IMR-90 (cell line): ENCODE data around the gene CST7. TPM values are rescaled to one million over a fixed set of nuclear protein-coding genes. Genes with fewer than 3 reads are reported as not detected.

Experiments
- ATAC-seq: fragments of 200-7000 bp; cut with Tn5 transposase; 2 replicates; pipeline ENCODE4 v1.9.1; 2020; ENCODE audit warnings: low read depth, mild to moderate bottlenecking, moderate library complexity
- BruUV-seq: library from RNA; stranded (reverse); fragments of 400-500 nt; replicated peaks from 2 replicates; lab custom pipeline; 2021; lab: Mats Ljungman, UMichigan
- CTCF ChIA-PET: fragments of 300-600 bp; formaldehyde crosslinking; extraction: SDS; loops from one replicate; lab custom pipeline; 2021; ENCODE audit warnings: antibody characterized with exemption; lab: Yijun Ruan, JAX
- POLR2A ChIA-PET: fragments of 300-600 bp; sonication (Branson Sonifier 250); formaldehyde crosslinking; loops from one replicate; lab custom pipeline; 2022; ENCODE audit warnings: antibody characterized with exemption; ENCODE audit not compliant: unreplicated experiment; lab: Charles Lee
- DNase-seq: peaks from one replicate; pipeline ENCODE4 v3.0.0; 2013
- H2AFZ ChIP-seq: replicated peaks from 2 replicates; pipeline ENCODE3; 2013; ENCODE audit warnings: low read length, mild to moderate bottlenecking; ENCODE audit not compliant: poor library complexity
- H2AK5ac ChIP-seq: 2 replicates; pipeline ENCODE4 v1.6.1; 2013; ENCODE audit warnings: low read depth, low read length, inconsistent platforms
- H2AK9ac ChIP-seq: replicated peaks from 2 replicates; pipeline ENCODE3; 2013; ENCODE audit warnings: mild to moderate bottlenecking, low read depth, low read length, moderate library complexity; ENCODE audit not compliant: poor library complexity
- H2BK120ac ChIP-seq: 2 replicates; pipeline ENCODE4 v1.6.1; 2013; ENCODE audit warnings: low read depth, low read length, inconsistent platforms
- H2BK15ac ChIP-seq: 3 replicates; pipeline ENCODE4 v1.6.1; 2013; ENCODE audit warnings: low read depth, low read length, inconsistent platforms
- H2BK20ac ChIP-seq: 2 replicates; pipeline ENCODE4 v1.6.1; 2013; ENCODE audit warnings: low read depth, mild to moderate bottlenecking, inconsistent platforms, low read length, moderate library complexity
- H2BK5ac ChIP-seq: 2 replicates; pipeline ENCODE4 v1.6.1; 2013; ENCODE audit warnings: mild to moderate bottlenecking, low read depth, low read length, inconsistent platforms; ENCODE audit not compliant: poor library complexity, severe bottlenecking
- H3K14ac ChIP-seq: replicated peaks from 2 replicates; pipeline ENCODE4 v1.6.1; 2013; ENCODE audit warnings: low read depth, low read length, inconsistent platforms
- H3K18ac ChIP-seq: 2 replicates; pipeline ENCODE4 v1.6.1; 2013; ENCODE audit warnings: low read depth, low read length, control low read depth
- H3K23ac ChIP-seq: 2 replicates; pipeline ENCODE4 v1.6.1; 2013; ENCODE audit warnings: low read depth, low read length, inconsistent platforms
- H3K27ac ChIP-seq: 2 replicates; pipeline ENCODE4 v1.5.1; 2013; ENCODE audit warnings: mild to moderate bottlenecking, control low read depth, low read length; ENCODE audit not compliant: insufficient read depth
- H3K27me3 ChIP-seq: 2 replicates; pipeline ENCODE4 v1.6.1; 2013; ENCODE audit warnings: low read length; ENCODE audit not compliant: control insufficient read depth, insufficient read depth
- H3K36me3 ChIP-seq: 2 replicates; pipeline ENCODE4 v1.6.1; 2013; ENCODE audit warnings: low read length, mixed read lengths; ENCODE audit not compliant: control insufficient read depth, insufficient read depth
- H3K4ac ChIP-seq: 2 replicates; pipeline ENCODE4 v1.6.1; 2013; ENCODE audit warnings: low read depth, low read length, inconsistent platforms
- H3K4me1 ChIP-seq: 2 replicates; pipeline ENCODE4 v1.6.1; 2013; ENCODE audit warnings: low read length, mixed read lengths; ENCODE audit not compliant: control insufficient read depth, insufficient read depth
- H3K4me2 ChIP-seq: 2 replicates; pipeline ENCODE4 v1.6.1; 2013; ENCODE audit warnings: low read depth, mild to moderate bottlenecking, control low read depth, low read length, moderate library complexity
- H3K4me3 ChIP-seq: 2 replicates; pipeline ENCODE4 v1.5.1; 2013; ENCODE audit warnings: low read depth, mild to moderate bottlenecking, control low read depth, low read length, moderate library complexity; ENCODE audit not compliant: insufficient read depth
- H3K56ac ChIP-seq: 2 replicates; pipeline ENCODE4 v1.6.1; 2013; ENCODE audit warnings: low read length, inconsistent platforms; ENCODE audit not compliant: insufficient read depth; ENCODE audit errors: extremely low read depth
- H3K79me1 ChIP-seq, 2 experiments: 2 replicates each; pipeline ENCODE4 v1.6.1; 2013; ENCODE audit warnings: low read length in 2 of 2, inconsistent platforms in 1 of 2, low read depth in 1 of 2
- H3K9ac ChIP-seq: 2 replicates; pipeline ENCODE4 v1.6.1; 2013; ENCODE audit warnings: low read depth, low read length, control low read depth
- H3K9me1 ChIP-seq: 2 replicates; pipeline ENCODE4 v1.6.1; 2013; ENCODE audit warnings: low read length, inconsistent platforms; ENCODE audit not compliant: insufficient read depth
- H3K9me3 ChIP-seq: 2 replicates; pipeline ENCODE4 v1.6.1; 2013; ENCODE audit warnings: low read length; ENCODE audit not compliant: control insufficient read depth, insufficient read depth
- H4K20me1 ChIP-seq: 2 replicates; pipeline ENCODE4 v1.6.1; 2013; ENCODE audit warnings: low read length, inconsistent platforms; ENCODE audit not compliant: insufficient read depth
- H4K5ac ChIP-seq: 2 replicates; pipeline ENCODE4 v1.6.1; 2013; ENCODE audit warnings: mild to moderate bottlenecking, low read depth, low read length, control low read depth
- H4K8ac ChIP-seq, 2 experiments: 2 replicates each; pipeline ENCODE4 v1.6.1; 2013; ENCODE audit warnings: low read depth in 2 of 2, low read length in 2 of 2, control low read depth in 1 of 2, inconsistent platforms in 1 of 2
- H4K91ac ChIP-seq: 2 replicates; pipeline ENCODE4 v1.6.1; 2013; ENCODE audit warnings: low read depth, low read length, inconsistent platforms; ENCODE audit not compliant: insufficient read depth
- BHLHE40 ChIP-seq: fragments of 150-350 bp; IDR thresholded peaks from 2 replicates; pipeline ENCODE4 v1.6.1; 2016; ENCODE audit warnings: mild to moderate bottlenecking, low read depth, low read length
- CEBPB ChIP-seq: IDR thresholded peaks from 2 replicates; pipeline ENCODE4 v1.6.1; 2012; ENCODE audit warnings: low read depth, low read length, improper control_type of control experiment
- CHD1 ChIP-seq: IDR thresholded peaks from 2 replicates; pipeline ENCODE4 v1.6.1; 2012; ENCODE audit warnings: low read depth, low read length, improper control_type of control experiment
- FOS ChIP-seq: fragments of 150-350 bp; IDR thresholded peaks from 2 replicates; pipeline ENCODE4 v1.6.1; 2016; ENCODE audit warnings: low read depth, low read length
- MAFK ChIP-seq: IDR thresholded peaks from 2 replicates; pipeline ENCODE4 v1.6.1; 2012; ENCODE audit warnings: low read depth, low read length, improper control_type of control experiment
- MAZ ChIP-seq: IDR thresholded peaks from 2 replicates; pipeline ENCODE4 v1.6.1; 2012; ENCODE audit warnings: low read depth, mild to moderate bottlenecking, low read length, improper control_type of control experiment, moderate library complexity, borderline replicate concordance
- MXI1 ChIP-seq: IDR thresholded peaks from 2 replicates; pipeline ENCODE4 v1.6.1; 2012; ENCODE audit warnings: low read depth, mild to moderate bottlenecking, low read length, moderate library complexity, borderline replicate concordance
- NFE2L2 ChIP-seq: fragments of 150-350 bp; IDR thresholded peaks from 2 replicates; pipeline ENCODE4 v1.6.1; 2016; ENCODE audit warnings: low read depth, mild to moderate bottlenecking, low read length
- POLR2A ChIP-seq: IDR thresholded peaks from 2 replicates; pipeline ENCODE4 v1.6.1; 2012; ENCODE audit warnings: mild to moderate bottlenecking, low read depth, low read length
- RAD21 ChIP-seq: IDR thresholded peaks from 2 replicates; pipeline ENCODE4 v1.6.1; 2012; ENCODE audit warnings: low read length, improper control_type of control experiment
- RCOR1 ChIP-seq: IDR thresholded peaks from 2 replicates; pipeline ENCODE4 v1.6.1; 2012; ENCODE audit warnings: mild to moderate bottlenecking, low read length, improper control_type of control experiment; ENCODE audit not compliant: insufficient replicate concordance
- RFX5 ChIP-seq: IDR thresholded peaks from 2 replicates; pipeline ENCODE4 v1.8.0; 2012; ENCODE audit warnings: low read depth, mild to moderate bottlenecking, low read length, moderate library complexity
- SMC3 ChIP-seq: fragments of 150-350 bp; IDR thresholded peaks from 2 replicates; pipeline ENCODE4 v1.6.1; 2016; ENCODE audit warnings: low read depth, mild to moderate bottlenecking, antibody characterized with exemption, low read length, moderate library complexity
- WGBS, 2 experiments: methylation state at CpG; one replicate each; pipeline versions ENCODE4 v1.1.5 to v1.1.7; 2013; ENCODE audit warnings: missing lambda C conversion rate in 2 of 2; ENCODE audit not compliant: insufficient read length in 1 of 2; ENCODE audit errors: extremely low coverage in 2 of 2; 5-methylcytosine and 5-hydroxymethylcytosine counted together
- dilution Hi-C: fragments of 300-500 bp; cut with HindIII; formaldehyde crosslinking; loops from one replicate; pipeline ENCODE4 v1.14.3; 2018; ENCODE audit warnings: low sequenced_read_pairs; ENCODE audit not compliant: unreplicated experiment
- in situ Hi-C: fragments of 300-500 bp; cut with MboI; formaldehyde crosslinking; loops from 3 replicates; pipeline ENCODE4 v1.14.3; 2019; ENCODE audit warnings: low sequenced_read_pairs, inconsistent platforms, mixed read lengths
- intact Hi-C: fragments of 100-400 bp; cut with micrococcal nuclease; formaldehyde crosslinking; loops from 2 replicates; pipeline ENCODE4 v1.10.0; 2022
- polyA plus RNA-seq, 3 experiments: library from polyadenylated mRNA; depleted of rRNA; stranded (reverse); fragments of >200 nt; gene quantifications; 2 replicates each; pipeline ENCODE4 v1.2.3, GENCODE V29; 2012; ENCODE audit warnings: low replicate concordance in 1 of 3
- total RNA-seq: library from RNA; depleted of rRNA; stranded (reverse); fragments of >200 nt; gene quantifications from 2 replicates; pipeline ENCODE4 v1.2.3, GENCODE V29; 2012
- TF ChIP-seq, protein P1 (sequence below): fragments of 150-350 bp; IDR thresholded peaks from 2 replicates; pipeline ENCODE4 v1.6.1; 2016; ENCODE audit warnings: low read depth, mild to moderate bottlenecking, low read length, moderate library complexity, borderline replicate concordance
- TF ChIP-seq, protein P2 (sequence below): fragments of 150-350 bp; IDR thresholded peaks from 2 replicates; pipeline ENCODE4 v1.6.1; 2017; ENCODE audit warnings: mild to moderate bottlenecking, antibody characterized with exemption, low read length, low read depth
- TF ChIP-seq, protein P3 (sequence below): conservative IDR thresholded peaks from 2 replicates; pipeline ENCODE4 v1.5.1; 2012; ENCODE audit warnings: mild to moderate bottlenecking, low read depth, low read length, improper control_type of control experiment

CST7 gene
- total and polyA plus RNA-seq, 2 of the 4 experiments (the other 2 are of a cell fraction) = not detected

DNA sequence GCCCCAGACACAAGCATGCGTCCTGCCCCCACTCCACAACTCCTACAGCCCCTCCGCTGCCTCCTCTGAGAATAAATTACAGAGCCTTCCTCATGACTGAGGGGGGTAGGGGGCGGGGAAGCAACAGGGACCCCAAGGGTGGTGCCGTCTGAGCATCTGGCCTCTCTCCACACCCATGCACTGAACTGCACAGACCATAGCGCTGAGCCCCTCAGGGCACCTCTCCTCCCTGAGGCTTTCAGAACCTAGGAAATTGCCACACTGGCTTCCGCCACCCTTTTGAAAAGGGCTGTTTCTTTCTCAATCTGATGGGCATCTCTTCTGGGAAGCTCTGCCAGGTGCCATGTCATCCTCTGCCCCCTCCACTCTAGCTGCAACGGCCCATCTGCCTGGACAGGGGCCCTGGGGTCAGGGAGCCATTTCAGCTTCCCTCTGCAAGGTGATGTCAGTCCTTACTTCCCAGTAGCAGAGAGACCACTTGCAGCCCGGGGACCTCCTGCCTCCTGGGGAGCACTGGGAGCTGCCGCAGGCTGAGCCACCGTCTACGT is 2.5 kb downstream of the CST7 start:
- Histone ChIP-seq H3K79me1 (no peaks in the 10 kb centered on the region), H3K27me3 (peaks cover 2% of the 10 kb centered on the region; the same call in 1 of the 2 replicates), H2BK20ac (no peak overlapping the region), H3K4ac (no peak overlapping the region), H2BK5ac (no peak overlapping the region), H3K14ac (no peak overlapping the region), H4K91ac (no peak overlapping the region), H2BK15ac (no peak overlapping the region), H3K18ac (no peak overlapping the region), H4K8ac (no peak overlapping the region), H3K4me2 (no peak overlapping the region), H3K23ac (no peak overlapping the region), H3K4me3 (no peak overlapping the region), H4K20me1 (no peaks in the 10 kb centered on the region; the same call in 1 of the 2 replicates), H3K9ac (no peak overlapping the region), H4K5ac (no peak overlapping the region), H2AK9ac (no peak overlapping the region), H3K36me3 (no peaks in the 10 kb centered on the region), H3K27ac (no peak overlapping the region), H3K4me1 (no peaks in the 10 kb centered on the region), H2AFZ (no peak overlapping the region), H3K9me3 (no peaks in the 10 kb centered on the region), H2BK120ac (no peak overlapping the region), H3K9me1 (no peaks in the 10 kb centered on the region), H2AK5ac (no peak overlapping the region), H3K56ac (no peak overlapping the region)
- DNase-seq = no peak
- in situ Hi-C loops (no loop called here), intact Hi-C loops (no loop called here), dilution Hi-C loops (no loop called here)
- no TSS peak for BruUV-seq
- no peak for TF ChIP-seq MAZ
- no peak for TF ChIP-seq MXI1
- TF ChIP-seq RFX5 = no peak
- no peak for TF ChIP-seq NFE2L2
- TF ChIP-seq, protein P1, sequence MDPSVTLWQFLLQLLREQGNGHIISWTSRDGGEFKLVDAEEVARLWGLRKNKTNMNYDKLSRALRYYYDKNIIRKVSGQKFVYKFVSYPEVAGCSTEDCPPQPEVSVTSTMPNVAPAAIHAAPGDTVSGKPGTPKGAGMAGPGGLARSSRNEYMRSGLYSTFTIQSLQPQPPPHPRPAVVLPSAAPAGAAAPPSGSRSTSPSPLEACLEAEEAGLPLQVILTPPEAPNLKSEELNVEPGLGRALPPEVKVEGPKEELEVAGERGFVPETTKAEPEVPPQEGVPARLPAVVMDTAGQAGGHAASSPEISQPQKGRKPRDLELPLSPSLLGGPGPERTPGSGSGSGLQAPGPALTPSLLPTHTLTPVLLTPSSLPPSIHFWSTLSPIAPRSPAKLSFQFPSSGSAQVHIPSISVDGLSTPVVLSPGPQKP = no peak
- no peak for TF ChIP-seq BHLHE40
- no peak for TF ChIP-seq RCOR1
- TF ChIP-seq, protein P2, sequence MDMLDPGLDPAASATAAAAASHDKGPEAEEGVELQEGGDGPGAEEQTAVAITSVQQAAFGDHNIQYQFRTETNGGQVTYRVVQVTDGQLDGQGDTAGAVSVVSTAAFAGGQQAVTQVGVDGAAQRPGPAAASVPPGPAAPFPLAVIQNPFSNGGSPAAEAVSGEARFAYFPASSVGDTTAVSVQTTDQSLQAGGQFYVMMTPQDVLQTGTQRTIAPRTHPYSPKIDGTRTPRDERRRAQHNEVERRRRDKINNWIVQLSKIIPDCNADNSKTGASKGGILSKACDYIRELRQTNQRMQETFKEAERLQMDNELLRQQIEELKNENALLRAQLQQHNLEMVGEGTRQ = no peak
- no peak for TF ChIP-seq FOS
- TF ChIP-seq CEBPB = no peak
- TF ChIP-seq POLR2A = no peak
- TF ChIP-seq RAD21 = no peak
- TF ChIP-seq MAFK = no peak
- no peak for TF ChIP-seq CHD1
- TF ChIP-seq SMC3 = no peak
- TF ChIP-seq, protein P3, sequence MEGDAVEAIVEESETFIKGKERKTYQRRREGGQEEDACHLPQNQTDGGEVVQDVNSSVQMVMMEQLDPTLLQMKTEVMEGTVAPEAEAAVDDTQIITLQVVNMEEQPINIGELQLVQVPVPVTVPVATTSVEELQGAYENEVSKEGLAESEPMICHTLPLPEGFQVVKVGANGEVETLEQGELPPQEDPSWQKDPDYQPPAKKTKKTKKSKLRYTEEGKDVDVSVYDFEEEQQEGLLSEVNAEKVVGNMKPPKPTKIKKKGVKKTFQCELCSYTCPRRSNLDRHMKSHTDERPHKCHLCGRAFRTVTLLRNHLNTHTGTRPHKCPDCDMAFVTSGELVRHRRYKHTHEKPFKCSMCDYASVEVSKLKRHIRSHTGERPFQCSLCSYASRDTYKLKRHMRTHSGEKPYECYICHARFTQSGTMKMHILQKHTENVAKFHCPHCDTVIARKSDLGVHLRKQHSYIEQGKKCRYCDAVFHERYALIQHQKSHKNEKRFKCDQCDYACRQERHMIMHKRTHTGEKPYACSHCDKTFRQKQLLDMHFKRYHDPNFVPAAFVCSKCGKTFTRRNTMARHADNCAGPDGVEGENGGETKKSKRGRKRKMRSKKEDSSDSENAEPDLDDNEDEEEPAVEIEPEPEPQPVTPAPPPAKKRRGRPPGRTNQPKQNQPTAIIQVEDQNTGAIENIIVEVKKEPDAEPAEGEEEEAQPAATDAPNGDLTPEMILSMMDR = no peak
- ChIA-PET POLR2A (no interaction called here), CTCF (no interaction called here)
- no CpG with 5 or more reads among the region's 11 CpGs for WGBS, 2 experiments
- no peak; the same call in 1 of the 2 replicates for ATAC-seq
